HG02943 (cell line): Measurements from ENCODE around the gene MIPOL1.

Experiments used
- ATAC-seq: cut with Tn5 transposase; IDR thresholded peaks from one replicate; pipeline ENCODE4 v1.9.1; 2021; ENCODE audit warnings: mild to moderate bottlenecking, low read depth, moderate library complexity; ENCODE audit not compliant: unreplicated experiment

The MIPOL1 gene

GRCh38 chr14:37593511-37594237, 395.9 kb downstream of the MIPOL1 start:
- ATAC-seq: no peak

GRCh38 chr14:37594238-37594970, 396.7 kb downstream of the MIPOL1 start:
- no peak for ATAC-seq

- no peak for ATAC-seq
These were observed 397.5 kb downstream of the MIPOL1 start, which contains the start of the genes FOXA1 and TTC6 for GRCh38 chr14:37594971-37595808. FOXA1 (minus strand) TSS chr14:37595249; CDS start chr14:37594972, 277 bp downstream. TTC6 (plus strand) TSS chr14:37595629; CDS start chr14:37622065, 26,436 bp downstream.

- ATAC-seq: no peak
These were observed 398.3 kb downstream of the MIPOL1 start for GRCh38 chr14:37595809-37596621.

- ATAC-seq: no peak
These were observed 399.2 kb downstream of the MIPOL1 start for GRCh38 chr14:37596790-37597472.

GRCh38 chr14:37597538-37597913, 399.8 kb downstream of the MIPOL1 start:
- no peak for ATAC-seq

- no peak for ATAC-seq
These were observed 400.4 kb downstream of the MIPOL1 start for GRCh38 chr14:37597914-37598746.

- no peak for ATAC-seq
These were observed 401.2 kb downstream of the MIPOL1 start for GRCh38 chr14:37598747-37599506.

- ATAC-seq: no peak
These were observed 402.0 kb downstream of the MIPOL1 start for GRCh38 chr14:37599507-37600368.

GRCh38 chr14:37600880-37601741, 403.4 kb downstream of the MIPOL1 start:
- ATAC-seq: no peak

- no peak for ATAC-seq
These were observed 404.1 kb downstream of the MIPOL1 start for GRCh38 chr14:37601865-37602264.
